ENCODE results near the gene ARHGAP40. TPM values are rescaled to one million over a fixed set of nuclear protein-coding genes. Genes with fewer than 3 reads are reported as not detected.
A peak's percentile ranks its signal among the peaks of the same experiment; 100 is the strongest.

ARHGAP40 gene
- total and polyA plus RNA-seq, 2 experiments from 2014 or later, result 0.21 TPM; not detected in 1

DNA sequence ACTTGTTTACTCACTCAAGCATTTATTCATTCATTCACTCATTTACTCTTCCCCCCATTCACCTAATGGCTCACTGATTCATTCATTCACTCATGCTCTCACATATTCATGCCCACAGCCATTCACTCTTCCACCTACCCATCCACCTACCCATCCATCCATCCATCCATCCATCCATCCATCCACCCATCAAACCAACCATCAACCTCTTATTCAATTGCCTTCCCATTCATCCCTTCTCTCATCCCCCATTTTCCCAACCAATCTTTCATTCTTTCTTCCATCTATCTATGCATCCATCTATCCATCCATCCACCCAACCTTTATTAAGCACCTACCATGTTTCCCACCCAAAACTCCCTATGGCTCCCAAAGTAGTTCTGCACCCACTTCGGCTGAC, 1.6 kb upstream of the ARHGAP40 start (continued):
- no peak for TF ChIP-seq ZNF462 (CRISPR knock-in tag; IDR thresholded peaks at IDR 0.05)

DNA sequence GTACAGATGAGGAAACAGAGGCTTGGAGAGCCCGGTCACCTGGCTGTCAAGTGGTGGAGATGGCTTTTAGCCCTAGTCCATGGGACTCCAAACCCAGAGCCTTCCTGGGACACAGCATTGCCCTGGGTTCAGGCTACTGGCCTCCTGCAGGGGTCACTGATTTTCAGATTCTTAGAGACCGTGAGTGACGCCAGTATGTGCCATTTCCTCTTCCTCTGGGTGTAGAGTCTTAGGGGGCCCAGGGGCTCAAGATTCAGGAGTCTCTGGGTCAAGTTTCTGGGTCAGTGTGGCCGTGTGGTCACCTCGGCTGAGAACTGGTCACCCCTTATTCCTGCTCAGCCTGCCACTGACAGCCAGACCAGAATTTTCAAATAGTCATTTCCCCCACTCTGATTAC, 574 bp downstream of the ARHGAP40 start:
- Histone ChIP-seq H3K4me1 (ENCODE audit: insufficient read depth) (peaks cover 11% of the 10 kb centered on the region; the same call in 1 of the 2 replicates), H3K9me2 (ENCODE audit: insufficient read depth) (no peaks in the 10 kb centered on the region), H2AFZ (peak overlapping the region; percentile 97), H3K4me2 (peak overlapping the region; percentile 80), H3K27me3 (ENCODE audit: insufficient read depth) (peaks cover 22% of the 10 kb centered on the region), H3K36me3 (ENCODE audit: insufficient read depth) (no peaks in the 10 kb centered on the region), H4K20me1 (replicated peaks; ENCODE audit: insufficient read depth) (no peaks in the 10 kb centered on the region), H3K79me2 (replicated peaks; ENCODE audit: insufficient read depth) (no peaks in the 10 kb centered on the region), H3F3A (replicated peaks; ENCODE audit: low read depth) (no peaks in the 10 kb centered on the region), H3K4me3 (peak overlapping the region; percentile 60), H3K27ac (ENCODE audit: low read depth) (no peak overlapping the region)
- peak; percentile 40 for DNase-seq (ENCODE audit: low spot score)
- Mint-ChIP-seq H3K27me3 (ENCODE audit: insufficient read depth, low read depth, poor library complexity) (peaks cover 6% of the 10 kb centered on the region), H3K27ac (no peak overlapping the region), H3K36me3 (ENCODE audit: low read depth) (peaks cover 9% of the 10 kb centered on the region), H3K4me1 (peaks cover 20% of the 10 kb centered on the region), H3K4me3 (peak overlapping the region; percentile 63; the same call in 2 of the 3 replicates), H3K9me3 (peaks cover 12% of the 10 kb centered on the region)
- peak; percentile 33 for ATAC-seq
- TF ChIP-seq STAT1 (IDR thresholded peaks at IDR 0.05; ENCODE audit: unreplicated experiment) (no peak), JUNB (IDR thresholded peaks at IDR 0.05; ENCODE audit: unreplicated experiment) (no peak), ETS1 (IDR thresholded peaks at IDR 0.05) (no peak), CREB1 (CRISPR knock-in tag; IDR thresholded peaks at IDR 0.05; ENCODE audit: low read depth) (no peak)
- TF ChIP-seq, protein P1, sequence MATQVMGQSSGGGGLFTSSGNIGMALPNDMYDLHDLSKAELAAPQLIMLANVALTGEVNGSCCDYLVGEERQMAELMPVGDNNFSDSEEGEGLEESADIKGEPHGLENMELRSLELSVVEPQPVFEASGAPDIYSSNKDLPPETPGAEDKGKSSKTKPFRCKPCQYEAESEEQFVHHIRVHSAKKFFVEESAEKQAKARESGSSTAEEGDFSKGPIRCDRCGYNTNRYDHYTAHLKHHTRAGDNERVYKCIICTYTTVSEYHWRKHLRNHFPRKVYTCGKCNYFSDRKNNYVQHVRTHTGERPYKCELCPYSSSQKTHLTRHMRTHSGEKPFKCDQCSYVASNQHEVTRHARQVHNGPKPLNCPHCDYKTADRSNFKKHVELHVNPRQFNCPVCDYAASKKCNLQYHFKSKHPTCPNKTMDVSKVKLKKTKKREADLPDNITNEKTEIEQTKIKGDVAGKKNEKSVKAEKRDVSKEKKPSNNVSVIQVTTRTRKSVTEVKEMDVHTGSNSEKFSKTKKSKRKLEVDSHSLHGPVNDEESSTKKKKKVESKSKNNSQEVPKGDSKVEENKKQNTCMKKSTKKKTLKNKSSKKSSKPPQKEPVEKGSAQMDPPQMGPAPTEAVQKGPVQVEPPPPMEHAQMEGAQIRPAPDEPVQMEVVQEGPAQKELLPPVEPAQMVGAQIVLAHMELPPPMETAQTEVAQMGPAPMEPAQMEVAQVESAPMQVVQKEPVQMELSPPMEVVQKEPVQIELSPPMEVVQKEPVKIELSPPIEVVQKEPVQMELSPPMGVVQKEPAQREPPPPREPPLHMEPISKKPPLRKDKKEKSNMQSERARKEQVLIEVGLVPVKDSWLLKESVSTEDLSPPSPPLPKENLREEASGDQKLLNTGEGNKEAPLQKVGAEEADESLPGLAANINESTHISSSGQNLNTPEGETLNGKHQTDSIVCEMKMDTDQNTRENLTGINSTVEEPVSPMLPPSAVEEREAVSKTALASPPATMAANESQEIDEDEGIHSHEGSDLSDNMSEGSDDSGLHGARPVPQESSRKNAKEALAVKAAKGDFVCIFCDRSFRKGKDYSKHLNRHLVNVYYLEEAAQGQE (IDR thresholded peaks at IDR 0.05; ENCODE audit: unreplicated experiment), result no peak
